ENCODE data around the gene EPHA2.
"Not testable (repeated sequence)": the region's sequence is repeated elsewhere in the genome, so short reads cannot be mapped to it uniquely, and the experiment has no call there.

Gene EPHA2

GRCh38 chr1:16196139-16196538, 40.3 kb upstream of the EPHA2 start:
- H3K9me3 ChIP-seq (ENCODE audit: insufficient read depth, low read depth, low read length); H3K4me1 ChIP-seq (ENCODE audit: insufficient read depth, low read length); H3K27ac ChIP-seq (ENCODE audit: low read depth, low read length); H3K4me3 ChIP-seq (ENCODE audit: low read length); H3K27me3 ChIP-seq (ENCODE audit: insufficient read depth, low read length); H3K9ac ChIP-seq (ENCODE audit: low read depth, low read length): not testable (repeated sequence)
- 97% methylated on average over 4 of the region's 4 CpGs for WGBS
- H3K36me3 ChIP-seq (ENCODE audit: insufficient read depth, low read length), result peaks cover 18% of the 10 kb centered on the region

GRCh38 chr1:16195518-16195905, 39.6 kb upstream of the EPHA2 start:
- no peak overlapping the region for H3K27ac ChIP-seq (ENCODE audit: low read depth, low read length)
- no peak overlapping the region for H3K9ac ChIP-seq (ENCODE audit: low read depth, low read length)
- no peaks in the 10 kb centered on the region for H3K27me3 ChIP-seq (ENCODE audit: insufficient read depth, low read length)
- H3K36me3 ChIP-seq (ENCODE audit: insufficient read depth, low read length), result peaks cover 18% of the 10 kb centered on the region
- 96% methylated on average over 7 of the region's 7 CpGs for WGBS
- H3K4me1 ChIP-seq (ENCODE audit: insufficient read depth, low read length), result no peaks in the 10 kb centered on the region
- H3K4me3 ChIP-seq (ENCODE audit: low read length), result no peak overlapping the region
- H3K9me3 ChIP-seq (ENCODE audit: insufficient read depth, low read depth, low read length), result no peaks in the 10 kb centered on the region

- H3K9me3 ChIP-seq (ENCODE audit: insufficient read depth, low read depth, low read length), result no peaks in the 10 kb centered on the region
- H3K9ac ChIP-seq (ENCODE audit: low read depth, low read length), result no peak overlapping the region
- no peak overlapping the region for H3K4me3 ChIP-seq (ENCODE audit: low read length)
- WGBS, result 97% methylated on average over 5 of the region's 6 CpGs
- H3K27me3 ChIP-seq (ENCODE audit: insufficient read depth, low read length), result no peaks in the 10 kb centered on the region
- H3K27ac ChIP-seq (ENCODE audit: low read depth, low read length), result no peak overlapping the region
- H3K36me3 ChIP-seq (ENCODE audit: insufficient read depth, low read length), result no peaks in the 10 kb centered on the region
- H3K4me1 ChIP-seq (ENCODE audit: insufficient read depth, low read length), result no peaks in the 10 kb centered on the region
Observed at GRCh38 chr1:16191916-16192546, 36.2 kb upstream of the EPHA2 start.

GRCh38 chr1:16191309-16191708, 35.4 kb upstream of the EPHA2 start:
- Histone ChIP-seq H3K36me3 (ENCODE audit: insufficient read depth, low read length) (no peaks in the 10 kb centered on the region), H3K27me3 (ENCODE audit: insufficient read depth, low read length) (no peaks in the 10 kb centered on the region), H3K9ac (ENCODE audit: low read depth, low read length) (no peak overlapping the region), H3K27ac (ENCODE audit: low read depth, low read length) (no peak overlapping the region), H3K4me1 (ENCODE audit: insufficient read depth, low read length) (no peaks in the 10 kb centered on the region), H3K4me3 (ENCODE audit: low read length) (no peak overlapping the region), H3K9me3 (ENCODE audit: insufficient read depth, low read depth, low read length) (no peaks in the 10 kb centered on the region)
- 74% methylated on average over 1 of the region's 1 CpG for WGBS

GRCh38 chr1:16189921-16190621, 34.2 kb upstream of the EPHA2 start:
- Histone ChIP-seq H3K27me3 (ENCODE audit: insufficient read depth, low read length) (no peaks in the 10 kb centered on the region), H3K9me3 (ENCODE audit: insufficient read depth, low read depth, low read length) (no peaks in the 10 kb centered on the region), H3K27ac (ENCODE audit: low read depth, low read length) (no peak overlapping the region), H3K4me3 (ENCODE audit: low read length) (no peak overlapping the region), H3K9ac (ENCODE audit: low read depth, low read length) (no peak overlapping the region), H3K36me3 (ENCODE audit: insufficient read depth, low read length) (no peaks in the 10 kb centered on the region), H3K4me1 (ENCODE audit: insufficient read depth, low read length) (no peaks in the 10 kb centered on the region)
- 71% methylated on average over 9 of the region's 9 CpGs for WGBS

GRCh38 chr1:16189003-16189402, 33.1 kb upstream of the EPHA2 start:
- 77% methylated on average over 6 of the region's 6 CpGs for WGBS
- H3K9ac ChIP-seq (ENCODE audit: low read depth, low read length), result no peak overlapping the region
- no peak overlapping the region for H3K4me3 ChIP-seq (ENCODE audit: low read length)
- no peaks in the 10 kb centered on the region for H3K27me3 ChIP-seq (ENCODE audit: insufficient read depth, low read length)
- no peaks in the 10 kb centered on the region for H3K9me3 ChIP-seq (ENCODE audit: insufficient read depth, low read depth, low read length)
- H3K36me3 ChIP-seq (ENCODE audit: insufficient read depth, low read length), result no peaks in the 10 kb centered on the region
- no peaks in the 10 kb centered on the region for H3K4me1 ChIP-seq (ENCODE audit: insufficient read depth, low read length)
- H3K27ac ChIP-seq (ENCODE audit: low read depth, low read length), result no peak overlapping the region

- Histone ChIP-seq H3K9ac (ENCODE audit: low read depth, low read length) (no peak overlapping the region), H3K9me3 (ENCODE audit: insufficient read depth, low read depth, low read length) (no peaks in the 10 kb centered on the region), H3K4me1 (ENCODE audit: insufficient read depth, low read length) (no peaks in the 10 kb centered on the region), H3K4me3 (ENCODE audit: low read length) (no peak overlapping the region), H3K27ac (ENCODE audit: low read depth, low read length) (no peak overlapping the region), H3K27me3 (ENCODE audit: insufficient read depth, low read length) (no peaks in the 10 kb centered on the region), H3K36me3 (ENCODE audit: insufficient read depth, low read length) (no peaks in the 10 kb centered on the region)
- 32% methylated on average over 15 of the region's 15 CpGs for WGBS
Observed at GRCh38 chr1:16187748-16188401, 32.0 kb upstream of the EPHA2 start.

GRCh38 chr1:16186655-16187235, 30.9 kb upstream of the EPHA2 start:
- peaks cover 7% of the 10 kb centered on the region for H3K4me1 ChIP-seq (ENCODE audit: insufficient read depth, low read length)
- no peak overlapping the region for H3K27ac ChIP-seq (ENCODE audit: low read depth, low read length)
- H3K36me3 ChIP-seq (ENCODE audit: insufficient read depth, low read length), result no peaks in the 10 kb centered on the region
- H3K9me3 ChIP-seq (ENCODE audit: insufficient read depth, low read depth, low read length), result no peaks in the 10 kb centered on the region
- H3K4me3 ChIP-seq (ENCODE audit: low read length), result no peak overlapping the region
- 92% methylated on average over 9 of the region's 9 CpGs for WGBS
- no peaks in the 10 kb centered on the region for H3K27me3 ChIP-seq (ENCODE audit: insufficient read depth, low read length)
- no peak overlapping the region for H3K9ac ChIP-seq (ENCODE audit: low read depth, low read length)

GRCh38 chr1:16184557-16185303, 28.9 kb upstream of the EPHA2 start:
- peaks cover 11% of the 10 kb centered on the region for H3K4me1 ChIP-seq (ENCODE audit: insufficient read depth, low read length)
- WGBS, result 91% methylated on average over 10 of the region's 10 CpGs
- H3K9me3 ChIP-seq (ENCODE audit: insufficient read depth, low read depth, low read length), result no peaks in the 10 kb centered on the region
- no peak overlapping the region for H3K27ac ChIP-seq (ENCODE audit: low read depth, low read length)
- no peaks in the 10 kb centered on the region for H3K27me3 ChIP-seq (ENCODE audit: insufficient read depth, low read length)
- no peaks in the 10 kb centered on the region for H3K36me3 ChIP-seq (ENCODE audit: insufficient read depth, low read length)
- H3K4me3 ChIP-seq (ENCODE audit: low read length), result no peak overlapping the region
- no peak overlapping the region for H3K9ac ChIP-seq (ENCODE audit: low read depth, low read length)

GRCh38 chr1:16183765-16184556, 28.1 kb upstream of the EPHA2 start:
- Histone ChIP-seq H3K9ac (ENCODE audit: low read depth, low read length) (no peak overlapping the region), H3K4me3 (ENCODE audit: low read length) (no peak overlapping the region), H3K9me3 (ENCODE audit: insufficient read depth, low read depth, low read length) (no peaks in the 10 kb centered on the region), H3K27ac (ENCODE audit: low read depth, low read length) (no peak overlapping the region), H3K36me3 (ENCODE audit: insufficient read depth, low read length) (no peaks in the 10 kb centered on the region), H3K27me3 (ENCODE audit: insufficient read depth, low read length) (no peaks in the 10 kb centered on the region), H3K4me1 (ENCODE audit: insufficient read depth, low read length) (peaks cover 11% of the 10 kb centered on the region)
- WGBS, result 90% methylated on average over 19 of the region's 19 CpGs

Data from HUES64 (cell line).